Keratinocyte (primary cell): ENCODE measurements around the gene ANKZF1. TPM values are rescaled to one million over a fixed set of nuclear protein-coding genes. Genes with fewer than 3 reads are reported as not detected.
A peak's percentile ranks its signal among the peaks of the same experiment; 100 is the strongest.

ENCODE experiments used
- DNase-seq: peaks from one replicate; pipeline ENCODE4 v3.0.0-alpha.2; 2011; ENCODE audit warnings: low read depth, missing footprints, low spot score
- FAIRE-seq: peaks from 2 replicates; lab custom pipeline; 2011; peaks lifted over from hg19 to GRCh38; lab: Jason Lieb, UNC
- H2AFZ ChIP-seq: 2 replicates; pipeline ENCODE4 v1.6.0; 2012; ENCODE audit warnings: low read length, control low read depth, inconsistent platforms; ENCODE audit not compliant: control insufficient read depth
- H3K27ac ChIP-seq: 2 replicates; pipeline ENCODE4 v1.5.1; 2011; ENCODE audit warnings: low read length; ENCODE audit not compliant: control insufficient read depth, insufficient read depth
- H3K27me3 ChIP-seq: 3 replicates; pipeline ENCODE4 v1.6.0; 2011; ENCODE audit warnings: low read length; ENCODE audit not compliant: control insufficient read depth, insufficient read depth; ENCODE audit errors: extremely low read depth
- H3K36me3 ChIP-seq, 2 experiments: 2 replicates in 1 of 2; 3 replicates in 1 of 2; pipeline ENCODE4 v1.5.1; 2011; ENCODE audit warnings: low read length in 2 of 2, mild to moderate bottlenecking in 1 of 2; ENCODE audit not compliant: control insufficient read depth in 2 of 2, insufficient read depth in 2 of 2; ENCODE audit errors: extremely low read depth in 1 of 2
- H3K4me1 ChIP-seq: 3 replicates; pipeline ENCODE4 v1.5.1; 2011; ENCODE audit warnings: low read length; ENCODE audit not compliant: control insufficient read depth, insufficient read depth; ENCODE audit errors: extremely low read depth
- H3K4me2 ChIP-seq: 3 replicates; pipeline ENCODE4 v1.6.0; 2011; ENCODE audit warnings: low read depth, low read length; ENCODE audit not compliant: control insufficient read depth, insufficient read depth; ENCODE audit errors: extremely low read depth
- H3K4me3 ChIP-seq, 3 experiments: fragments of 200-600 bp in 1 of 3; sonication (generic) in 1 of 3; 2 replicates in 2 of 3; 3 replicates in 1 of 3; pipeline ENCODE4 v1.5.1; 2011 to 2016; ENCODE audit warnings: low read length in 3 of 3, mild to moderate bottlenecking in 3 of 3, control low read depth in 2 of 3, inconsistent platforms in 1 of 3, low read depth in 1 of 3, mixed read lengths in 1 of 3, mixed run types in 1 of 3, moderate library complexity in 1 of 3; ENCODE audit not compliant: control insufficient read depth in 2 of 3, insufficient read depth in 2 of 3; ENCODE audit errors: extremely low read depth in 1 of 3
- H3K79me2 ChIP-seq: 2 replicates; pipeline ENCODE4 v1.6.0; 2012; ENCODE audit warnings: low read length; ENCODE audit not compliant: control insufficient read depth, insufficient read depth
- H3K9ac ChIP-seq: 3 replicates; pipeline ENCODE4 v1.6.0; 2011; ENCODE audit warnings: low read length; ENCODE audit not compliant: control insufficient read depth, insufficient read depth; ENCODE audit errors: extremely low read depth
- H3K9me1 ChIP-seq: 3 replicates; pipeline ENCODE4 v1.6.0; 2011; ENCODE audit warnings: low read length; ENCODE audit not compliant: control insufficient read depth, insufficient read depth; ENCODE audit errors: extremely low read depth
- H3K9me3 ChIP-seq: 2 replicates; pipeline ENCODE4 v1.5.1; 2012; ENCODE audit warnings: low read depth, low read length; ENCODE audit not compliant: control insufficient read depth
- H4K20me1 ChIP-seq: 3 replicates; pipeline ENCODE4 v1.6.0; 2011; ENCODE audit warnings: low read length; ENCODE audit not compliant: control insufficient read depth, insufficient read depth; ENCODE audit errors: extremely low read depth
- CTCF ChIP-seq, 3 experiments: IDR thresholded peaks in 1 of 3; conservative IDR thresholded peaks in 1 of 3; optimal IDR thresholded peaks in 1 of 3; 2 replicates in 2 of 3; 3 replicates in 1 of 3; pipeline versions ENCODE3 to v1.5.1; 2011; ENCODE audit warnings: low read length in 3 of 3, mild to moderate bottlenecking in 3 of 3, moderate library complexity in 2 of 3, control low read depth in 1 of 3, inconsistent platforms in 1 of 3; ENCODE audit not compliant: insufficient read depth in 2 of 3; ENCODE audit errors: extremely low read depth in 1 of 3
- EZH2 ChIP-seq: IDR thresholded peaks from one replicate; pipeline ENCODE4 v1.6.1; 2012; ENCODE audit warnings: inconsistent platforms, mild to moderate bottlenecking, low read length, moderate library complexity
- dilution Hi-C: fragments of 300-500 bp; cut with MboI; formaldehyde crosslinking; loops from one replicate; pipeline ENCODE4 v1.7.0; 2020; ENCODE audit warnings: low sequenced_read_pairs; ENCODE audit not compliant: extremely low pct_ligation_motif_present
- polyA plus RNA-seq, 5 experiments: library from polyadenylated mRNA; depleted of rRNA in 3 of 5; stranded (reverse) in 3 of 5; stranded (forward) in 1 of 5; unstranded in 1 of 5; fragments of >200 nt; gene quantifications; 1 replicate in 1 of 5; 2 replicates in 3 of 5; 3 replicates in 1 of 5; pipeline versions ENCODE4 v1.2.1 to v1.2.3, GENCODE V29; 2011 to 2012; ENCODE audit warnings: missing spikeins in 2 of 5, low read depth in 1 of 5, low replicate concordance in 1 of 5

Gene ANKZF1
- polyA plus RNA-seq, 1 donor (not counting 4 experiments of a cell fraction or from before 2014, with no cell fraction given) = 35.1 TPM

DNA sequence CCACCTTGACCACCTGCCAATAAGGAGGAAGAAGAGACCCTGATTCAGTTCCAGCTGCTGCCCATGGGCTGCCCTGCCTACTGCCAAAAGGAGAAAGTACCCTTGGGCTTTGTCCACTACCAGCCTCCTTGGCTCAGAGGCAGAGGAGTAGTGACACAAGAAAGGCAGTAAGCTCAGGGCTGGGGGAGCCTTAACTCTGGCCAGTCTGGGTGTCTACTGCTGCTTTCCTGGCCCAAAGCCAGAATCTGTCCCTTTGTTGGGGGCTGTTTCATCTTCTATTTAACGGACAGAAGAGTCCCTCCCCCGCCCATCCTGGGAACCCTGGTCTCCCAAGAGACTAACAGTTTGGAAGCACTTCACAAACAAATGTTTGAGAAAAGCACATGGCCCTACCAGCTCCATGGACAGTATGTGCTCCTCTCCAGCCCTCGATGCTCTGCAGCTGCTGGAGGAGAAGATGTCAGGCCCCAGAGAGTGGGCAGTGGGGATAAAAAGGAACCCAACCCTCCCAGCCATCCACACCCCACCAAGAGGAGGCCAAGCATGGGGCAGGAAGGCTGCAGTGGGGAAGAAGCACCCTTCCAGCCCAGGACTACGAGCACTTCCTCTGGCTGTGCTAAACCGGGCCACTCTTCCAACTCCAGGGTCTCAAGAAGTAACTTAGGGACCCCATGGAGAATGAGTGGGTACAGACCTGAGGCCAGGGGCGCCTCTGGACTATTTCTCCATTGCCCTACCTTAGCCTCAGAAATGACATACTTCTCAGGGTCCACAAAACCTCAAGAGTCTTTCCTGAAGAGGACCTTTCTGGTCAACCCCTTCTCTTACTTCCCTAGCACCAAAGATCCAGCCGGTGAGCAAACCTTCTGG, 1.3 kb upstream of the ANKZF1 start:
- dilution Hi-C loops = no loop called here
- H2AFZ ChIP-seq = peak overlapping the region; percentile 30
- H3K4me3 ChIP-seq = peak overlapping the region; percentile 74 to 97 (median 90)
- H3K36me3 ChIP-seq = peaks cover 34 to 38% of the 10 kb centered on the region in 2 experiments
- no peak for DNase-seq
- no peaks in the 10 kb centered on the region for H4K20me1 ChIP-seq
- no peaks in the 10 kb centered on the region for H3K27me3 ChIP-seq
- H3K4me2 ChIP-seq = peak overlapping the region; percentile 99
- no peaks in the 10 kb centered on the region for H3K9me3 ChIP-seq
- H3K4me1 ChIP-seq = peaks cover 19% of the 10 kb centered on the region
- peak overlapping the region; percentile 94 for H3K9ac ChIP-seq
- TF ChIP-seq CTCF (optimal IDR thresholded peaks at IDR 0.05 in 1 of 3, IDR thresholded peaks at IDR 0.05 in 1 of 3, conservative IDR thresholded peaks at IDR 0.05 in 1 of 3; ENCODE audit: extremely low read depth in 1 of 3, insufficient read depth in 2 of 3, low read length in 3 of 3) (no peak), EZH2 (no peak)
- H3K9me1 ChIP-seq = peaks cover 3% of the 10 kb centered on the region
- no peak for FAIRE-seq
- H3K79me2 ChIP-seq = peaks cover 35% of the 10 kb centered on the region
- peak overlapping the region; percentile 91 for H3K27ac ChIP-seq

DNA sequence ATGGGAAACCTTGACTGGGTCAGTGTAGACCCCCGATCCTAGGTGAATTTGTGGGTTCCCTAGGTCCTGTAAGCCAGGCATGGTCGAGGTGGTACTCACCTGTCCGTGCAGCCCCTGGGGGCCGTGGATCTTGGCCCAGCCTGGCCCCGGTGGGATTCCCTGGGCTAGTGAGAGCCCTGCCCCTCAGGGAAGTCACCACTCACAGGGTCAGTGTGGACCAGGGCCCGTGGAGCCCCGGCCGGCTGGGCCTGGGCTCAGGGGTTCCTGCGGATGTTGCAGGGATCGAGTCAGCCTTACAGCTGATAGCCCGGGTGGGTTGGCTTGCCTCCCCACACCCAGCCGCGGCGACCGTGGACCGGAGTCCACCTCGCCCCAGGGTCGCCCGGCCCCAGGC, 698 bp upstream of the ANKZF1 start:
- Histone ChIP-seq H3K4me2 (peak overlapping the region; percentile 99), H3K9me1 (peaks cover 3% of the 10 kb centered on the region), H2AFZ (peak overlapping the region; percentile 30), H3K27me3 (no peaks in the 10 kb centered on the region), H3K27ac (peak overlapping the region; percentile 91), H3K79me2 (peaks cover 35% of the 10 kb centered on the region), H3K9ac (peak overlapping the region; percentile 94), H3K4me3 (peak overlapping the region; percentile 74 to 97 (median 90)), H3K9me3 (no peaks in the 10 kb centered on the region), H3K4me1 (peaks cover 19% of the 10 kb centered on the region), H3K36me3 (peaks cover 29 to 43% of the 10 kb centered on the region in 2 experiments), H4K20me1 (no peaks in the 10 kb centered on the region)
- DNase-seq = no peak
- dilution Hi-C loops = no loop called here
- TF ChIP-seq EZH2 (no peak), CTCF (optimal IDR thresholded peaks at IDR 0.05 in 1 of 3, IDR thresholded peaks at IDR 0.05 in 1 of 3, conservative IDR thresholded peaks at IDR 0.05 in 1 of 3; ENCODE audit: extremely low read depth in 1 of 3, insufficient read depth in 2 of 3, low read length in 3 of 3) (no peak)
- FAIRE-seq = no peak
